ENCODE measurements around the gene KDM6A. TPM values are rescaled to one million over a fixed set of nuclear protein-coding genes. Genes with fewer than 3 reads are reported as not detected.
"Not testable (repeated sequence)": the region's sequence is repeated elsewhere in the genome, so short reads cannot be mapped to it uniquely, and the experiment has no call there.

Gene KDM6A
- total and polyA plus RNA-seq, 2 donors (not counting 1 experiment from before 2014, with no cell fraction given) = 13.8 to 28.4 TPM

- H3K79me2 ChIP-seq (ENCODE audit: control insufficient read depth, insufficient read depth, low read length) = no peaks in the 10 kb centered on the region
These were observed 162.1 kb downstream of the KDM6A start for GRCh38 chrX:45035071-45035470.

GRCh38 chrX:45036161-45036560 is 163.2 kb downstream of the KDM6A start:
- no peak overlapping the region for H3K27ac ChIP-seq (ENCODE audit: insufficient read depth, low read length)
- TF ChIP-seq CTCF (conservative IDR thresholded peaks at IDR 0.05 in 1 of 2, IDR thresholded peaks at IDR 0.05 in 1 of 2; ENCODE audit: low read depth in 1 of 2, low read length in 2 of 2) (no peak), EZH2 (IDR thresholded peaks at IDR 0.05; ENCODE audit: low read length, missing control alignments) (no peak)
- H3K9ac ChIP-seq (ENCODE audit: insufficient read depth, low read length) = no peak overlapping the region
- no peaks in the 10 kb centered on the region for H3K79me2 ChIP-seq (ENCODE audit: control insufficient read depth, insufficient read depth, low read length)
- H2AFZ ChIP-seq (ENCODE audit: low read length) = no peak overlapping the region
- no peaks in the 10 kb centered on the region for H3K9me3 ChIP-seq (ENCODE audit: control insufficient read depth, insufficient read depth, low read depth, low read length)
- no peaks in the 10 kb centered on the region for H3K4me1 ChIP-seq (ENCODE audit: control insufficient read depth, extremely low read depth, insufficient read depth, low read length)
- H4K20me1 ChIP-seq (ENCODE audit: control insufficient read depth, extremely low read depth, insufficient read depth, low read length) = no peaks in the 10 kb centered on the region
- H3K4me2 ChIP-seq (ENCODE audit: extremely low read depth, insufficient read depth, low read length) = no peak overlapping the region
- H3K27me3 ChIP-seq (ENCODE audit: control insufficient read depth, insufficient read depth, low read length) = no peaks in the 10 kb centered on the region
- H3K36me3 ChIP-seq (ENCODE audit: control insufficient read depth, insufficient read depth, low read length) = no peaks in the 10 kb centered on the region
- no peak overlapping the region for H3K4me3 ChIP-seq (replicated peaks in 1 of 4; ENCODE audit: control extremely low read depth in 1 of 4, insufficient read depth in 1 of 4, low read depth in 3 of 4, low read length in 4 of 4)
- no peak for DNase-seq (ENCODE audit: low read depth in 2 of 2)

More at GRCh38 chrX:45035071-45035470, 162.1 kb downstream of the KDM6A start:
- Histone ChIP-seq H2AFZ (ENCODE audit: low read length) (no peak overlapping the region), H3K4me2 (ENCODE audit: extremely low read depth, insufficient read depth, low read length) (no peak overlapping the region), H3K9ac (ENCODE audit: insufficient read depth, low read length) (no peak overlapping the region), H4K20me1 (ENCODE audit: control insufficient read depth, extremely low read depth, insufficient read depth, low read length) (no peaks in the 10 kb centered on the region), H3K4me3 (replicated peaks in 1 of 4; ENCODE audit: control extremely low read depth in 1 of 4, insufficient read depth in 1 of 4, low read depth in 3 of 4, low read length in 4 of 4) (no peak overlapping the region), H3K9me3 (ENCODE audit: control insufficient read depth, insufficient read depth, low read depth, low read length) (no peaks in the 10 kb centered on the region), H3K27ac (ENCODE audit: insufficient read depth, low read length) (no peak overlapping the region), H3K27me3 (ENCODE audit: control insufficient read depth, insufficient read depth, low read length) (no peaks in the 10 kb centered on the region), H3K4me1 (ENCODE audit: control insufficient read depth, extremely low read depth, insufficient read depth, low read length) (no peaks in the 10 kb centered on the region), H3K36me3 (ENCODE audit: control insufficient read depth, insufficient read depth, low read length) (no peaks in the 10 kb centered on the region)
- TF ChIP-seq EZH2 (IDR thresholded peaks at IDR 0.05; ENCODE audit: low read length, missing control alignments) (no peak), CTCF (conservative IDR thresholded peaks at IDR 0.05 in 1 of 2, IDR thresholded peaks at IDR 0.05 in 1 of 2; ENCODE audit: low read depth in 1 of 2, low read length in 2 of 2) (no peak)
- DNase-seq (ENCODE audit: low read depth in 2 of 2) = no peak

DNA sequence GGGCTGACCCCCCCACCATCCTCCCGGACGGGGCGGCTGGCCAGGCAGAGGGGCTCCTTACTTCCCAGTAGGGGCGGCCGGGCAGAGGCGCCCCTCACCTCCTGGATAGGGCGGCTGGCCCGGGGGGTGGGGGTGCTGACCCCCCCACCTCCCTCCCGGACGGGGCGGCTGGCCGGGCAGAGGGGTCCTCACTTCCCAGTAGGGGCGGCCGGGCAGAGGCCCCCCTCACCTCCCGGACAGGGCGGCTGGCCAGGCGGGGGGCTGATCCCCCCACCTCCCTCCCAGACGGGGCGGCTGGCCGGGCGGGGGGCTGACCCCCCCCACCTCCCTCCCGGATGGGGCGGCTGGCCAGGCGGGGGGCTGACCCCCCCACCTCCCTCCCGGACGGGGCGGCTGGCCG is 167.1 kb downstream of the KDM6A start:
- not testable (repeated sequence) for H3K27me3 ChIP-seq (ENCODE audit: control insufficient read depth, insufficient read depth, low read length); H3K79me2 ChIP-seq (ENCODE audit: control insufficient read depth, insufficient read depth, low read length); H3K4me2 ChIP-seq (ENCODE audit: extremely low read depth, insufficient read depth, low read length); H2AFZ ChIP-seq (ENCODE audit: low read length); H3K36me3 ChIP-seq (ENCODE audit: control insufficient read depth, insufficient read depth, low read length); H3K4me3 ChIP-seq (replicated peaks in 1 of 4; ENCODE audit: control extremely low read depth in 1 of 4, insufficient read depth in 1 of 4, low read depth in 3 of 4, low read length in 4 of 4); H3K9me3 ChIP-seq (ENCODE audit: control insufficient read depth, insufficient read depth, low read depth, low read length); H3K27ac ChIP-seq (ENCODE audit: insufficient read depth, low read length); H3K9ac ChIP-seq (ENCODE audit: insufficient read depth, low read length); DNase-seq (ENCODE audit: low read depth in 2 of 2); H3K4me1 ChIP-seq (ENCODE audit: control insufficient read depth, extremely low read depth, insufficient read depth, low read length); H4K20me1 ChIP-seq (ENCODE audit: control insufficient read depth, extremely low read depth, insufficient read depth, low read length)
